Measurements from ENCODE around the gene ELP5. TPM values are rescaled to one million over a fixed set of nuclear protein-coding genes. Genes with fewer than 3 reads are reported as not detected.

ELP5 gene
- total RNA-seq, 1 donor from 2014 or later: 24.9 TPM

GRCh38 chr17:7236808-7237207 is 15.2 kb upstream of the ELP5 start:
- peaks cover 90% of the 10 kb centered on the region for H3K79me2 ChIP-seq (ENCODE audit: insufficient read depth, low read length)
- H3K4me2 ChIP-seq (ENCODE audit: low read length): peak overlapping the region; percentile 85
- H3K4me3 Mint-ChIP-seq (ENCODE audit: unreplicated experiment): peak overlapping the region; percentile 85
- no peaks in the 10 kb centered on the region for H3K9me3 Mint-ChIP-seq (ENCODE audit: unreplicated experiment)
- H3K4me3 ChIP-seq (ENCODE audit: insufficient read depth, low read depth, low read length): no peak overlapping the region
- H3K27ac Mint-ChIP-seq (ENCODE audit: unreplicated experiment): peak overlapping the region; percentile 80
- peaks cover 30% of the 10 kb centered on the region for H3K36me3 ChIP-seq (ENCODE audit: insufficient read depth, low read length)
- no peak overlapping the region for H3K27ac ChIP-seq (ENCODE audit: low read depth, low read length)
- peak overlapping the region; percentile 96 for H3K9ac ChIP-seq (ENCODE audit: low read length)
- no peaks in the 10 kb centered on the region for H3K9me3 ChIP-seq (ENCODE audit: insufficient read depth, low read depth, low read length)
- TF ChIP-seq EZH2 (IDR thresholded peaks at IDR 0.05; ENCODE audit: insufficient read depth, low read length): no peak
- no peak for TF ChIP-seq CTCF (IDR thresholded peaks at IDR 0.05; ENCODE audit: insufficient read depth, low read depth, low read length)
- DNase-seq (ENCODE audit: low read depth) (no peak), FAIRE-seq (no peak)
- peaks cover 21% of the 10 kb centered on the region for H3K36me3 Mint-ChIP-seq (ENCODE audit: low read depth, unreplicated experiment)
- peaks cover 44% of the 10 kb centered on the region for H4K20me1 ChIP-seq (ENCODE audit: insufficient read depth, low read length)
- no peaks in the 10 kb centered on the region for H3K27me3 Mint-ChIP-seq (ENCODE audit: low read depth, unreplicated experiment)
- H2AFZ ChIP-seq (ENCODE audit: low read depth, low read length): no peak overlapping the region
- peaks cover 51% of the 10 kb centered on the region for H3K4me1 ChIP-seq (ENCODE audit: insufficient read depth, low read length)
- H3K27me3 ChIP-seq (ENCODE audit: insufficient read depth, low read length): no peaks in the 10 kb centered on the region
- peaks cover 47% of the 10 kb centered on the region for H3K4me1 Mint-ChIP-seq (ENCODE audit: low read depth, unreplicated experiment)

- H3K27ac ChIP-seq (ENCODE audit: low read depth, low read length): peak overlapping the region; percentile 72
- FAIRE-seq: no peak
- TF ChIP-seq EZH2 (IDR thresholded peaks at IDR 0.05; ENCODE audit: insufficient read depth, low read length) (no peak), CTCF (IDR thresholded peaks at IDR 0.05; ENCODE audit: insufficient read depth, low read depth, low read length) (no peak)
- peaks cover 18% of the 10 kb centered on the region for H3K36me3 Mint-ChIP-seq (ENCODE audit: low read depth, unreplicated experiment)
- H3K9me3 ChIP-seq (ENCODE audit: insufficient read depth, low read depth, low read length): no peaks in the 10 kb centered on the region
- H3K4me1 Mint-ChIP-seq (ENCODE audit: low read depth, unreplicated experiment): peaks cover 42% of the 10 kb centered on the region
- no peak for DNase-seq (ENCODE audit: low read depth)
- H3K79me2 ChIP-seq (ENCODE audit: insufficient read depth, low read length): peaks cover 89% of the 10 kb centered on the region
- no peaks in the 10 kb centered on the region for H3K9me3 Mint-ChIP-seq (ENCODE audit: unreplicated experiment)
- no peak overlapping the region for H2AFZ ChIP-seq (ENCODE audit: low read depth, low read length)
- peak overlapping the region; percentile 85 for H3K4me2 ChIP-seq (ENCODE audit: low read length)
- peaks cover 39% of the 10 kb centered on the region for H4K20me1 ChIP-seq (ENCODE audit: insufficient read depth, low read length)
- peaks cover 30% of the 10 kb centered on the region for H3K36me3 ChIP-seq (ENCODE audit: insufficient read depth, low read length)
- no peaks in the 10 kb centered on the region for H3K27me3 ChIP-seq (ENCODE audit: insufficient read depth, low read length)
- H3K27me3 Mint-ChIP-seq (ENCODE audit: low read depth, unreplicated experiment): no peaks in the 10 kb centered on the region
- peak overlapping the region; percentile 80 for H3K27ac Mint-ChIP-seq (ENCODE audit: unreplicated experiment)
- peak overlapping the region; percentile 85 for H3K4me3 Mint-ChIP-seq (ENCODE audit: unreplicated experiment)
- peak overlapping the region; percentile 59 for H3K4me3 ChIP-seq (ENCODE audit: insufficient read depth, low read depth, low read length)
- H3K4me1 ChIP-seq (ENCODE audit: insufficient read depth, low read length): peaks cover 47% of the 10 kb centered on the region
- peak overlapping the region; percentile 96 for H3K9ac ChIP-seq (ENCODE audit: low read length)
Observed at GRCh38 chr17:7237266-7237760, 14.7 kb upstream of the ELP5 start.

DNA sequence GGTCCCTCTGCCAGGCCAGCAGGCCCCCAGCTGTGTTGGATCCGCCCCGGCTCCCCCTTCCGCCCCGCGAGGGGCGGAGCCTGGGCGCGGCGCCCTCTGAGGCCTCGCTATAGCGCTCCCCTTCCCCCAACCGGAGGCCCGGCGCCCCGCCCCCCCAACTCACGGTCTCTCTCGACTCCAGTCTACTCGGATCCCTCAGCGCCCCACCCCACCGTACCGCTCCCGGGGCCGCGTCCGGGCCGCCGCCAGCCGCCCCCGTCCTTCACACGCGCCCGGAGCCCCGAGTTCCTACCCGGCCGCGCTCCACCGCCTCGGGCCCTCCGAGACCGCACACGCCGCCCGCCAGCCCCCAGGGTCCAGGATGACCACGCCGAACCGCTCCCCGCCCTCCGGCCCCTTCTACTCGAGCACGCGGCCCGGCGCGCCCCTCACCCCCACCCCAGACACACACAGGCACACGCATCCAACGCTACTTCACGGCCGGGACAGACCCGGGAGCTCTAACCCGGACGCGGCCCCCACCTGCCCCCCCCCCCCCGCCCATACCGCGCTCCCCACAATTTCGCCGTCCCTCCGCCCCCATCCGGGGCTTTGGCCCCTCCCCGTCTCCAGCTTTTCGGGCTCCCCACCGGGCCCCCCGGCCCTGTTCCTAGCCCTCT is 14.1 kb upstream of the ELP5 start:
- no peaks in the 10 kb centered on the region for H3K9me3 Mint-ChIP-seq (ENCODE audit: unreplicated experiment)
- H3K36me3 ChIP-seq (ENCODE audit: insufficient read depth, low read length): peaks cover 30% of the 10 kb centered on the region
- H3K27ac ChIP-seq (ENCODE audit: low read depth, low read length): peak overlapping the region; percentile 72
- peaks cover 36% of the 10 kb centered on the region for H4K20me1 ChIP-seq (ENCODE audit: insufficient read depth, low read length)
- H2AFZ ChIP-seq (ENCODE audit: low read depth, low read length): no peak overlapping the region
- no peaks in the 10 kb centered on the region for H3K27me3 Mint-ChIP-seq (ENCODE audit: low read depth, unreplicated experiment)
- H3K9ac ChIP-seq (ENCODE audit: low read length): peak overlapping the region; percentile 96
- H3K4me1 ChIP-seq (ENCODE audit: insufficient read depth, low read length): peaks cover 45% of the 10 kb centered on the region
- H3K4me2 ChIP-seq (ENCODE audit: low read length): peak overlapping the region; percentile 85
- peak overlapping the region; percentile 94 for H3K4me3 Mint-ChIP-seq (ENCODE audit: unreplicated experiment)
- H3K4me1 Mint-ChIP-seq (ENCODE audit: low read depth, unreplicated experiment): peaks cover 41% of the 10 kb centered on the region
- H3K27ac Mint-ChIP-seq (ENCODE audit: unreplicated experiment): peak overlapping the region; percentile 80
- H3K36me3 Mint-ChIP-seq (ENCODE audit: low read depth, unreplicated experiment): peaks cover 18% of the 10 kb centered on the region
- no peaks in the 10 kb centered on the region for H3K9me3 ChIP-seq (ENCODE audit: insufficient read depth, low read depth, low read length)
- H3K4me3 ChIP-seq (ENCODE audit: insufficient read depth, low read depth, low read length): peak overlapping the region; percentile 91
- no peaks in the 10 kb centered on the region for H3K27me3 ChIP-seq (ENCODE audit: insufficient read depth, low read length)
- peaks cover 86% of the 10 kb centered on the region for H3K79me2 ChIP-seq (ENCODE audit: insufficient read depth, low read length)
- no peak for FAIRE-seq
- DNase-seq (ENCODE audit: low read depth): no peak
- TF ChIP-seq CTCF (IDR thresholded peaks at IDR 0.05; ENCODE audit: insufficient read depth, low read depth, low read length) (no peak), EZH2 (IDR thresholded peaks at IDR 0.05; ENCODE audit: insufficient read depth, low read length) (no peak)
